Activated CD4-positive, alpha-beta T cell treated with anti-CD3 and anti-CD28 coated beads for 1 hour (primary cell): ENCODE measurements around the gene SLC13A2.
"Not testable (repeated sequence)": the region's sequence is repeated elsewhere in the genome, so short reads cannot be mapped to it uniquely, and the experiment has no call there.

ENCODE experiments used
- DNase-seq: peaks from one replicate; pipeline ENCODE4 v3.0.0-alpha.2; 2020

Gene SLC13A2

GRCh38 chr17:28473542-28473941 is at the start of gene SLC13A2:
TSS of gene SLC13A2 (plus strand) at chr17:28473644. CDS start at chr17:28473713, 69 bp downstream.
- no peak for DNase-seq

GRCh38 chr17:28425206-28425605 is 48.2 kb upstream of the SLC13A2 start:
- DNase-seq = no peak

GRCh38 chr17:28426081-28426519 is 47.3 kb upstream of the SLC13A2 start:
- DNase-seq = no peak

- no peak for DNase-seq
Observed at GRCh38 chr17:28427371-28427770, 46.1 kb upstream of the SLC13A2 start.

- not testable (repeated sequence) for DNase-seq
Observed at GRCh38 chr17:28427982-28428381, 45.5 kb upstream of the SLC13A2 start.

- no peak for DNase-seq
Observed at GRCh38 chr17:28433721-28434120, 39.7 kb upstream of the SLC13A2 start.

GRCh38 chr17:28434326-28434725 is 39.1 kb upstream of the SLC13A2 start:
- not testable (repeated sequence) for DNase-seq

- no peak for DNase-seq
Observed at GRCh38 chr17:28443901-28444638, 29.4 kb upstream of the SLC13A2 start.

- no peak for DNase-seq
Observed at GRCh38 chr17:28446716-28447395, 26.6 kb upstream of the SLC13A2 start.

GRCh38 chr17:28447396-28447760 is 26.1 kb upstream of the SLC13A2 start:
- no peak for DNase-seq

GRCh38 chr17:28449859-28450258 is 23.6 kb upstream of the SLC13A2 start:
- DNase-seq = no peak

- DNase-seq = no peak
Observed at GRCh38 chr17:28457890-28458289, 15.6 kb upstream of the SLC13A2 start.

GRCh38 chr17:28458881-28459280 is 14.6 kb upstream of the SLC13A2 start:
- not testable (repeated sequence) for DNase-seq

GRCh38 chr17:28460901-28461300 is 12.5 kb upstream of the SLC13A2 start:
- no peak for DNase-seq

GRCh38 chr17:28466001-28466400 is 7.4 kb upstream of the SLC13A2 start:
- DNase-seq = no peak

- DNase-seq = no peak
Observed at GRCh38 chr17:28466521-28467048, 6.9 kb upstream of the SLC13A2 start.

GRCh38 chr17:28467456-28468025 is 5.9 kb upstream of the SLC13A2 start:
- DNase-seq = no peak

- not testable (repeated sequence) for DNase-seq
Observed at GRCh38 chr17:28468033-28468735, 5.3 kb upstream of the SLC13A2 start.

GRCh38 chr17:28468781-28469180 is 4.7 kb upstream of the SLC13A2 start:
- DNase-seq = no peak

- DNase-seq = no peak
Observed at GRCh38 chr17:28469376-28469775, 4.1 kb upstream of the SLC13A2 start.

- DNase-seq = no peak
Observed at GRCh38 chr17:28470266-28470913, 3.1 kb upstream of the SLC13A2 start.

- DNase-seq = no peak
Observed at GRCh38 chr17:28470914-28471366, 2.5 kb upstream of the SLC13A2 start.
